ENCODE results near the gene STRIP1. TPM values are rescaled to one million over a fixed set of nuclear protein-coding genes. Genes with fewer than 3 reads are reported as not detected.
A peak's percentile ranks its signal among the peaks of the same experiment; 100 is the strongest.
"Not testable (repeated sequence)": the region's sequence is repeated elsewhere in the genome, so short reads cannot be mapped to it uniquely, and the experiment has no call there.

Gene STRIP1
- total and polyA plus RNA-seq, 2 donors from 2014 or later = 9.5 to 31.1 TPM

DNA sequence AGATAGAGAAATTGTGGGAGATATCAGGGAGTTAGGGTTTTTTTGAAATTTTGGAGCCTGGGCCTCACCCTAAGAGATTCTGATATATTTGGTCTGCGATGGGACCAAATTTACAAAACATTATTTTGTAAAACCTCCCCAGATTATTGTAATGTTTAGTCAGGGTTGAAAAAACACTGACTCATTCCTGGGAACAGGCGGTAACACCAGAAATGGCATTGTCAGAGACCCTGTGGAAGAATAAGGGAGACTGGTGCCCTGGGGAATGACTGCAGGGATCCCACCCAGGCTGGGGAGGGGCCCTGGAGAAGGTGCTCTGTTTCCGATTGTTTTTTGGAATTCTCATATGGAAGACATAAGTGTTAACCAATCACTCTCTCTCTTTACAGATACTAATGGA lies 13.1 kb upstream of the STRIP1 start:
- Histone ChIP-seq H3K4me3 (ENCODE audit: low read length in 3 of 3) (no peak overlapping the region), H3K4me1 (ENCODE audit: control insufficient read depth in 2 of 3, insufficient read depth in 2 of 3, low read depth in 1 of 3, low read length in 3 of 3) (no peaks in the 10 kb centered on the region), H3K9ac (ENCODE audit: low read length in 3 of 3) (no peak overlapping the region), H3K9me3 (ENCODE audit: control insufficient read depth in 2 of 3, insufficient read depth in 1 of 3, low read length in 3 of 3) (no peaks in the 10 kb centered on the region), H3K27ac (ENCODE audit: low read depth in 2 of 2, low read length in 2 of 2) (no peak overlapping the region), H3K27me3 (ENCODE audit: control insufficient read depth, insufficient read depth, low read length) (no peaks in the 10 kb centered on the region), H3K36me3 (ENCODE audit: control insufficient read depth in 2 of 3, insufficient read depth in 3 of 3, low read length in 3 of 3) (peaks cover 24 to 72% (median 57%) of the 10 kb centered on the region in 3 donors)
- no peak for FAIRE-seq
- no peak for TF ChIP-seq CTCF (IDR thresholded peaks at IDR 0.05; ENCODE audit: borderline replicate concordance, extremely low read depth, insufficient read depth)
- DNase-seq = no peak
- intact Hi-C loops (cut with DNase I) = no loop called here

GRCh38 chr1:110024613-110025012 lies 9.8 kb upstream of the STRIP1 start:
- Histone ChIP-seq H3K4me1 (ENCODE audit: control insufficient read depth in 2 of 3, insufficient read depth in 2 of 3, low read depth in 1 of 3, low read length in 3 of 3) (no peaks in the 10 kb centered on the region), H3K4me3 (ENCODE audit: low read length in 3 of 3) (no peak overlapping the region), H3K9ac (ENCODE audit: low read length in 3 of 3) (no peak overlapping the region), H3K27me3 (ENCODE audit: control insufficient read depth, insufficient read depth, low read length) (no peaks in the 10 kb centered on the region), H3K36me3 (ENCODE audit: control insufficient read depth in 2 of 3, insufficient read depth in 3 of 3, low read length in 3 of 3) (peaks cover 7 to 39% (median 28%) of the 10 kb centered on the region in 3 donors), H3K9me3 (ENCODE audit: control insufficient read depth in 2 of 3, insufficient read depth in 1 of 3, low read length in 3 of 3) (no peaks in the 10 kb centered on the region), H3K27ac (ENCODE audit: low read depth in 2 of 2, low read length in 2 of 2) (no peak overlapping the region)
- intact Hi-C loops (cut with DNase I) = no loop called here
- FAIRE-seq (no peak), DNase-seq (no peak)
- TF ChIP-seq CTCF (IDR thresholded peaks at IDR 0.05; ENCODE audit: borderline replicate concordance, extremely low read depth, insufficient read depth) = no peak

GRCh38 chr1:110030687-110031086 lies 3.7 kb upstream of the STRIP1 start:
- H3K27ac ChIP-seq (ENCODE audit: low read depth in 2 of 2, low read length in 2 of 2) = not testable (repeated sequence)

GRCh38 chr1:110032327-110032726 lies 2.1 kb upstream of the STRIP1 start:
- Histone ChIP-seq H3K36me3 (ENCODE audit: control insufficient read depth in 2 of 3, insufficient read depth in 3 of 3, low read length in 3 of 3) (no peaks in the 10 kb centered on the region), H3K9ac (ENCODE audit: low read length in 3 of 3) (no peak overlapping the region), H3K9me3 (ENCODE audit: control insufficient read depth in 2 of 3, insufficient read depth in 1 of 3, low read length in 3 of 3) (no peaks in the 10 kb centered on the region), H3K4me1 (ENCODE audit: control insufficient read depth in 2 of 3, insufficient read depth in 2 of 3, low read depth in 1 of 3, low read length in 3 of 3) (peaks cover 0 to 6% (median 6%) of the 10 kb centered on the region in 3 donors), H3K27ac (ENCODE audit: low read depth in 2 of 2, low read length in 2 of 2) (no peak overlapping the region), H3K27me3 (ENCODE audit: control insufficient read depth, insufficient read depth, low read length) (no peaks in the 10 kb centered on the region), H3K4me3 (ENCODE audit: low read length in 3 of 3) (no peak overlapping the region)
- intact Hi-C loops (cut with DNase I) = no loop called here
- DNase-seq = no peak
- no peak for TF ChIP-seq CTCF (IDR thresholded peaks at IDR 0.05; ENCODE audit: borderline replicate concordance, extremely low read depth, insufficient read depth)
- no peak for FAIRE-seq

More at GRCh38 chr1:110030687-110031086, 3.7 kb upstream of the STRIP1 start:
- DNase-seq; intact Hi-C loops (cut with DNase I); FAIRE-seq; H3K27me3 ChIP-seq (ENCODE audit: control insufficient read depth, insufficient read depth, low read length); H3K9ac ChIP-seq (ENCODE audit: low read length in 3 of 3); H3K4me1 ChIP-seq (ENCODE audit: control insufficient read depth in 2 of 3, insufficient read depth in 2 of 3, low read depth in 1 of 3, low read length in 3 of 3); H3K9me3 ChIP-seq (ENCODE audit: control insufficient read depth in 2 of 3, insufficient read depth in 1 of 3, low read length in 3 of 3); H3K36me3 ChIP-seq (ENCODE audit: control insufficient read depth in 2 of 3, insufficient read depth in 3 of 3, low read length in 3 of 3): not testable (repeated sequence)
- H3K4me3 ChIP-seq (ENCODE audit: low read length in 3 of 3) = peak overlapping the region in 1 of 3 donors; percentile 10
